ENCODE data around the gene HERC4. TPM values are rescaled to one million over a fixed set of nuclear protein-coding genes. Genes with fewer than 3 reads are reported as not detected.
A peak's percentile ranks its signal among the peaks of the same experiment; 100 is the strongest.
"Not testable (repeated sequence)": the region's sequence is repeated elsewhere in the genome, so short reads cannot be mapped to it uniquely, and the experiment has no call there.

Gene HERC4
- total RNA-seq, 2 experiments from 2014 or later, result 71.5 to 76.5 TPM

- H3K27me3 Mint-ChIP-seq, result no peaks in the 10 kb centered on the region
- ATAC-seq (ENCODE audit: low read depth), result no peak
- POLR2A ChIA-PET, result no interaction called here
These were observed 21.5 kb downstream of the HERC4 start for GRCh38 chr10:68053553-68053952.

DNA sequence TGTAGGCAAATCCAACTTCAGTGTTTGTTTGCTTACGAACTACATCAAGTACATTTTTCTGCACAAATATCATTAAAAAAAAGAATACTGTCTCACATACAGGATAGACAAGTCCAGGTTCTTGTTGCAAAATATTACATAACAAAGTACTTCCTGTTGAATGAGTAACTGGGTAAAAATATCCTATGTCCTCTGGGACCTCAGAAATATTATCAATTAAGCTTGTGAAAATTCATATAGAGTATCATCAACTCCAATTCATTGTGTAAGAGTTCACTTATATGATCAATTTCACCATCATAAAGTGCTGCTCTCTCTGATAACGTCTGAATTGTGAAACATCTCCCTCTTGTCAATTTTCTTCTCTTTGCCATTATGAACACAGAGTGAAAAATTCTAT, 22.6 kb downstream of the HERC4 start:
- ATAC-seq (ENCODE audit: low read depth), result no peak
- no peak overlapping the region for H3K27ac Mint-ChIP-seq
- POLR2A ChIA-PET, result interaction anchor here (0.5 to 0.6 kb wide), 2 partner anchors 9 to 330 kb away, joined by 4 to 5 read pairs; no protein-coding TSS in a partner anchor
- no peaks in the 10 kb centered on the region for H3K27me3 Mint-ChIP-seq
- H3K9me3 Mint-ChIP-seq, result no peaks in the 10 kb centered on the region
- H3K4me3 Mint-ChIP-seq, result no peak overlapping the region
- peaks cover 21% of the 10 kb centered on the region for H3K36me3 Mint-ChIP-seq
- no peak for DNase-seq
- H3K4me1 Mint-ChIP-seq, result peaks cover 12% of the 10 kb centered on the region

More at GRCh38 chr10:68053553-68053952, 21.5 kb downstream of the HERC4 start:
- H3K36me3 Mint-ChIP-seq, result peaks cover 18% of the 10 kb centered on the region
- DNase-seq, result no peak
- H3K27ac Mint-ChIP-seq, result no peak overlapping the region
- H3K4me3 Mint-ChIP-seq, result no peak overlapping the region
- H3K9me3 Mint-ChIP-seq, result no peaks in the 10 kb centered on the region
- H3K4me1 Mint-ChIP-seq, result peaks cover 10% of the 10 kb centered on the region

GRCh38 chr10:68049289-68050078, 25.6 kb downstream of the HERC4 start:
- Mint-ChIP-seq H3K27ac (no peak overlapping the region), H3K4me3 (no peak overlapping the region), H3K4me1 (peaks cover 13% of the 10 kb centered on the region)

GRCh38 chr10:68047554-68048327, 27.3 kb downstream of the HERC4 start:
- peaks cover 27% of the 10 kb centered on the region for H3K36me3 Mint-ChIP-seq
- H3K4me3 Mint-ChIP-seq, result no peak overlapping the region
- H3K4me1 Mint-ChIP-seq, result peaks cover 11% of the 10 kb centered on the region
- ATAC-seq (ENCODE audit: low read depth), result no peak
- DNase-seq, result no peak
- no peak overlapping the region for H3K27ac Mint-ChIP-seq
- H3K9me3 Mint-ChIP-seq, result no peaks in the 10 kb centered on the region
- no peaks in the 10 kb centered on the region for H3K27me3 Mint-ChIP-seq
- POLR2A ChIA-PET, result no interaction called here

More at GRCh38 chr10:68049289-68050078, 25.6 kb downstream of the HERC4 start:
- DNase-seq (no peak), ATAC-seq (ENCODE audit: low read depth) (no peak)
- H3K36me3 Mint-ChIP-seq, result peaks cover 26% of the 10 kb centered on the region
- POLR2A ChIA-PET, result no interaction called here
- no peaks in the 10 kb centered on the region for H3K9me3 Mint-ChIP-seq
- no peaks in the 10 kb centered on the region for H3K27me3 Mint-ChIP-seq

GRCh38 chr10:68047122-68047521, 28.0 kb downstream of the HERC4 start:
- DNase-seq (no peak), ATAC-seq (ENCODE audit: low read depth) (no peak)
- Mint-ChIP-seq H3K4me3 (no peak overlapping the region), H3K4me1 (peaks cover 7% of the 10 kb centered on the region), H3K36me3 (peaks cover 24% of the 10 kb centered on the region), H3K27me3 (no peaks in the 10 kb centered on the region), H3K9me3 (no peaks in the 10 kb centered on the region), H3K27ac (no peak overlapping the region)
- POLR2A ChIA-PET, result no interaction called here

GRCh38 chr10:68046642-68047041, 28.4 kb downstream of the HERC4 start:
- POLR2A ChIA-PET, result no interaction called here
- Mint-ChIP-seq H3K9me3 (no peaks in the 10 kb centered on the region), H3K27ac (no peak overlapping the region), H3K4me3 (no peak overlapping the region), H3K4me1 (peaks cover 7% of the 10 kb centered on the region), H3K27me3 (no peaks in the 10 kb centered on the region), H3K36me3 (peaks cover 23% of the 10 kb centered on the region)
- no peak for ATAC-seq (ENCODE audit: low read depth)
- no peak for DNase-seq

- no peak for DNase-seq
- POLR2A ChIA-PET, result no interaction called here
- peaks cover 25% of the 10 kb centered on the region for H3K36me3 Mint-ChIP-seq
- H3K27me3 Mint-ChIP-seq, result no peaks in the 10 kb centered on the region
- no peak for ATAC-seq (ENCODE audit: low read depth)
- H3K27ac Mint-ChIP-seq, result no peak overlapping the region
- H3K9me3 Mint-ChIP-seq, result no peaks in the 10 kb centered on the region
- H3K4me3 Mint-ChIP-seq, result no peak overlapping the region
- H3K4me1 Mint-ChIP-seq, result peaks cover 5% of the 10 kb centered on the region
These were observed 32.1 kb downstream of the HERC4 start for GRCh38 chr10:68043030-68043429.

GRCh38 chr10:68032113-68032512, 43.0 kb downstream of the HERC4 start:
- Mint-ChIP-seq H3K27ac (no peak overlapping the region), H3K4me3 (no peak overlapping the region), H3K27me3 (no peaks in the 10 kb centered on the region), H3K4me1 (peaks cover 1% of the 10 kb centered on the region), H3K9me3 (no peaks in the 10 kb centered on the region), H3K36me3 (peaks cover 34% of the 10 kb centered on the region)
- DNase-seq (no peak), ATAC-seq (ENCODE audit: low read depth) (no peak)
- POLR2A ChIA-PET, result no interaction called here

DNA sequence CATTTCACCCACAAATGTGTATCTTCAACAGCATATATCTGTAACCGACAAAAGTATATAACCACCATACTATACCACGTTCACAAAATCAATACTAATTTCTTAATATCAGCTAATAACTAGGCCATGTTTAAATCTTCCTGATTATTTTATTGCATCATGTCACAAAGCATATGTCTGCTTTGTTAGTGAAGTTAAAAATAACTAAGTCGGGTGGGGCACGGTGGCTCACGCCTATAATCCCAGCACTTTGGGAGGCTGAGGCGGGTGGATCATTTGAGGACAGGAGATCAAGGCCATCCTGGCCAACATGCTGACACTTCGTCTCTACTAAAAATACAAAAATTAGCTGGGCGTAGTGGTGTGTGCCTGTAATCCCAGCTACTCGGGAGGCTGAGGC, 47.7 kb downstream of the HERC4 start:
- ATAC-seq (ENCODE audit: low read depth), result no peak
- Mint-ChIP-seq H3K4me3 (no peak overlapping the region), H3K27me3 (no peaks in the 10 kb centered on the region)

DNA sequence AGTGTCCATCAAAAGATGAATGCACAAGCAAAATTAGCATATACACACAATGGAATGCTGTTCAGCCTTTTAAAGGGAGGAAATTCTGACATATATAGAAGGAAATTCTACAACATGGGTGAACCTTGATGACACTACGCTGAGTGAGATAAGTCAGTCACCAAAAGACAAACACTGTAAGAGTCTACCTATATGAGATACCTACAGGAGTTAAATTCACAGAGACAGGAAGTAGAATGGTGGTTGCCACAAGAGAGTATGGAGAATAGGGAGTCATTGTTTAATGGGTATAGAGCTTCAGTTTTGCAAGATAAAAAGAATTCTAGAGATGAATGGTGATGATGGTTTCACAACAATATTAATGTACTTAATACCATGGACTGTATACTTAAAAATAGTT, 51.8 kb downstream of the HERC4 start:
- H3K9me3 Mint-ChIP-seq, result peaks cover 9% of the 10 kb centered on the region
- no peak overlapping the region for H3K27ac Mint-ChIP-seq
- H3K36me3 Mint-ChIP-seq, result peaks cover 60% of the 10 kb centered on the region
- DNase-seq (no peak), ATAC-seq (ENCODE audit: low read depth) (no peak)
- POLR2A ChIA-PET, result no interaction called here
- peaks cover 5% of the 10 kb centered on the region for H3K4me1 Mint-ChIP-seq
- no peak overlapping the region for H3K4me3 Mint-ChIP-seq
- H3K27me3 Mint-ChIP-seq, result no peaks in the 10 kb centered on the region

More for the DNA sequence above, 47.7 kb downstream of the HERC4 start:
- peaks cover 3% of the 10 kb centered on the region for H3K9me3 Mint-ChIP-seq
- H3K27ac Mint-ChIP-seq, result no peak overlapping the region
- H3K4me1 Mint-ChIP-seq, result peaks cover 5% of the 10 kb centered on the region
- POLR2A ChIA-PET, result no interaction called here
- peaks cover 35% of the 10 kb centered on the region for H3K36me3 Mint-ChIP-seq
- DNase-seq, result no peak

- H3K9me3 Mint-ChIP-seq; H3K4me1 Mint-ChIP-seq; DNase-seq; H3K27me3 Mint-ChIP-seq; H3K4me3 Mint-ChIP-seq; H3K27ac Mint-ChIP-seq; ATAC-seq (ENCODE audit: low read depth); POLR2A ChIA-PET: not testable (repeated sequence)
- peaks cover 54% of the 10 kb centered on the region for H3K36me3 Mint-ChIP-seq
These were observed 52.8 kb downstream of the HERC4 start for GRCh38 chr10:68022324-68022723.

DNA sequence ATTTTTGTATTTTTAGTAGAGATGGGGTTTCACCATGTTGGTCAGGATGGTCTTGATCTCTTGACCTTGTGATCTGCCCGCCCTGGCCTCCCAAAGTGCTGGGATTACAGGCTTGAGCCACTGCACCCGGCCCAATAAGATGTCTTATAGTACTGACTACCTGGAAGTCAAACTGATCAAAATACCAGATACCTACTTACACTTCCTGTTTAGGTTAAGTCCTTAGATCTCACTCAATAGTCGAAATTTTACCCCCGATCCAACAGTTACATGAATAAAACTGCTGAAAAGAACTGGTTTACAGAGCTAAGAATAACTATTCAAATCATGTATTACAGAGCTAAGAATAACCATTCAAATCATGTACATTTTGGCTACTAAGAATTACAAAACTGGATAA, 58.6 kb downstream of the HERC4 start:
- POLR2A ChIA-PET, H3K9me3 Mint-ChIP-seq: not testable (repeated sequence)

GRCh38 chr10:68010426-68010940, 64.6 kb downstream of the HERC4 start:
- Mint-ChIP-seq H3K4me1 (peaks cover 3% of the 10 kb centered on the region), H3K27ac (no peak overlapping the region), H3K9me3 (peaks cover 6% of the 10 kb centered on the region), H3K36me3 (peaks cover 45% of the 10 kb centered on the region), H3K27me3 (no peaks in the 10 kb centered on the region), H3K4me3 (no peak overlapping the region)
- no peak for DNase-seq
- POLR2A ChIA-PET, result no interaction called here
- ATAC-seq (ENCODE audit: low read depth), result no peak

More for the DNA sequence above, 58.6 kb downstream of the HERC4 start:
- peak; percentile 45 for ATAC-seq (ENCODE audit: low read depth)
- Mint-ChIP-seq H3K4me3 (peak overlapping the region; percentile 30), H3K4me1 (peaks cover 11% of the 10 kb centered on the region), H3K36me3 (peaks cover 39% of the 10 kb centered on the region), H3K27ac (peak overlapping the region; percentile 41)
- DNase-seq, H3K27me3 Mint-ChIP-seq: not testable (repeated sequence)

- Mint-ChIP-seq H3K27ac (no peak overlapping the region), H3K9me3 (peaks cover 6% of the 10 kb centered on the region), H3K4me3 (no peak overlapping the region), H3K36me3 (peaks cover 58% of the 10 kb centered on the region), H3K27me3 (no peaks in the 10 kb centered on the region), H3K4me1 (no peaks in the 10 kb centered on the region)
- no peak for DNase-seq
- no peak for ATAC-seq (ENCODE audit: low read depth)
- POLR2A ChIA-PET, result no interaction called here
These were observed 67.7 kb downstream of the HERC4 start for GRCh38 chr10:68007356-68007755.
